ENCODE measurements around the gene KNG1. TPM values are rescaled to one million over a fixed set of nuclear protein-coding genes. Genes with fewer than 3 reads are reported as not detected.
"Not testable (repeated sequence)": the region's sequence is repeated elsewhere in the genome, so short reads cannot be mapped to it uniquely, and the experiment has no call there.

Gene KNG1
- total RNA-seq, 2 donors from 2014 or later = not detected

GRCh38 chr3:186683979-186684378 is 33.2 kb upstream of the KNG1 start:
- Mint-ChIP-seq H3K36me3 (ENCODE audit: low read depth) (no peaks in the 10 kb centered on the region), H3K27ac (no peak overlapping the region), H3K4me1 (no peaks in the 10 kb centered on the region), H3K9me3 (peaks cover 29% of the 10 kb centered on the region), H3K27me3 (ENCODE audit: insufficient read depth) (peaks cover 18% of the 10 kb centered on the region), H3K4me3 (no peak overlapping the region)
- TF ChIP-seq CTCF (conservative IDR thresholded peaks at IDR 0.05) = no peak
- H3K4me3 ChIP-seq (ENCODE audit: low read length) = no peak overlapping the region
- H3K36me3 ChIP-seq (ENCODE audit: control insufficient read depth, insufficient read depth, low read length) = no peaks in the 10 kb centered on the region
- H3K9ac ChIP-seq (ENCODE audit: extremely low read depth, low read length, poor library complexity, severe bottlenecking) = no peak overlapping the region
- no peak overlapping the region for H3K27ac ChIP-seq (ENCODE audit: low read depth, low read length)
- WGBS, 2 experiments (ENCODE audit: insufficient coverage in 1 of 2, insufficient read length in 1 of 2) = 63 to 88% methylated on average over 1 to 3 of the region's 3 CpGs
- no peaks in the 10 kb centered on the region for H3K4me1 ChIP-seq (ENCODE audit: control insufficient read depth, insufficient read depth, low read length)
- DNase-seq = no peak
- H3K9me3 ChIP-seq (ENCODE audit: control insufficient read depth, low read length) = peaks cover 11% of the 10 kb centered on the region
- H3K27me3 ChIP-seq (ENCODE audit: control insufficient read depth, insufficient read depth, low read length, poor library complexity, severe bottlenecking) = peaks cover 6% of the 10 kb centered on the region

- H3K27ac ChIP-seq (ENCODE audit: low read depth, low read length); H3K36me3 Mint-ChIP-seq (ENCODE audit: low read depth); H3K4me3 Mint-ChIP-seq; H3K4me3 ChIP-seq (ENCODE audit: low read length); H3K36me3 ChIP-seq (ENCODE audit: control insufficient read depth, insufficient read depth, low read length); DNase-seq; H3K27me3 ChIP-seq (ENCODE audit: control insufficient read depth, insufficient read depth, low read length, poor library complexity, severe bottlenecking); H3K4me1 Mint-ChIP-seq; H3K9ac ChIP-seq (ENCODE audit: extremely low read depth, low read length, poor library complexity, severe bottlenecking); H3K4me1 ChIP-seq (ENCODE audit: control insufficient read depth, insufficient read depth, low read length); H3K27ac Mint-ChIP-seq: not testable (repeated sequence)
- 93% methylated on average over 2 of the region's 2 CpGs; no CpG with 5 or more reads in 1 of the 2 experiments for WGBS, 2 experiments (ENCODE audit: insufficient coverage in 1 of 2, insufficient read length in 1 of 2)
- peaks cover 17% of the 10 kb centered on the region for H3K27me3 Mint-ChIP-seq (ENCODE audit: insufficient read depth)
- peaks cover 11% of the 10 kb centered on the region for H3K9me3 ChIP-seq (ENCODE audit: control insufficient read depth, low read length)
- peaks cover 29% of the 10 kb centered on the region for H3K9me3 Mint-ChIP-seq
These were observed 30.7 kb upstream of the KNG1 start for GRCh38 chr3:186686475-186686874.

- no peak for DNase-seq
- Histone ChIP-seq H3K4me1 (ENCODE audit: control insufficient read depth, insufficient read depth, low read length) (no peaks in the 10 kb centered on the region), H3K27me3 (ENCODE audit: control insufficient read depth, insufficient read depth, low read length, poor library complexity, severe bottlenecking) (peaks cover 7% of the 10 kb centered on the region), H3K4me3 (ENCODE audit: low read length) (no peak overlapping the region), H3K9me3 (ENCODE audit: control insufficient read depth, low read length) (peaks cover 11% of the 10 kb centered on the region), H3K9ac (ENCODE audit: extremely low read depth, low read length, poor library complexity, severe bottlenecking) (no peak overlapping the region), H3K36me3 (ENCODE audit: control insufficient read depth, insufficient read depth, low read length) (no peaks in the 10 kb centered on the region), H3K27ac (ENCODE audit: low read depth, low read length) (no peak overlapping the region)
- Mint-ChIP-seq H3K4me3 (no peak overlapping the region), H3K4me1 (no peaks in the 10 kb centered on the region), H3K27me3 (ENCODE audit: insufficient read depth) (peaks cover 17% of the 10 kb centered on the region), H3K27ac (no peak overlapping the region), H3K36me3 (ENCODE audit: low read depth) (no peaks in the 10 kb centered on the region), H3K9me3 (peaks cover 29% of the 10 kb centered on the region)
- no peak for TF ChIP-seq CTCF (conservative IDR thresholded peaks at IDR 0.05)
- WGBS, 2 experiments (ENCODE audit: insufficient coverage in 1 of 2, insufficient read length in 1 of 2) = 94 to 96% methylated on average over 10 to 12 of the region's 12 CpGs
These were observed 30.0 kb upstream of the KNG1 start for GRCh38 chr3:186687120-186687651.

GRCh38 chr3:186690304-186690703 is 26.9 kb upstream of the KNG1 start:
- not testable (repeated sequence) for DNase-seq; H3K27ac Mint-ChIP-seq; H3K4me3 ChIP-seq (ENCODE audit: low read length); H3K4me1 ChIP-seq (ENCODE audit: control insufficient read depth, insufficient read depth, low read length); H3K9ac ChIP-seq (ENCODE audit: extremely low read depth, low read length, poor library complexity, severe bottlenecking); H3K36me3 ChIP-seq (ENCODE audit: control insufficient read depth, insufficient read depth, low read length); H3K36me3 Mint-ChIP-seq (ENCODE audit: low read depth); H3K9me3 ChIP-seq (ENCODE audit: control insufficient read depth, low read length); H3K4me3 Mint-ChIP-seq; H3K4me1 Mint-ChIP-seq; H3K27ac ChIP-seq (ENCODE audit: low read depth, low read length)
- Mint-ChIP-seq H3K9me3 (peaks cover 14% of the 10 kb centered on the region), H3K27me3 (ENCODE audit: insufficient read depth) (peaks cover 14% of the 10 kb centered on the region)
- peaks cover 17% of the 10 kb centered on the region for H3K27me3 ChIP-seq (ENCODE audit: control insufficient read depth, insufficient read depth, low read length, poor library complexity, severe bottlenecking)
- WGBS, 2 experiments (ENCODE audit: insufficient coverage in 1 of 2, insufficient read length in 1 of 2) = 100% methylated on average over 1 of the region's 1 CpG; no CpG with 5 or more reads in 1 of the 2 experiments
